Measurements from ENCODE around the gene MAP3K4.
A peak's percentile ranks its signal among the peaks of the same experiment; 100 is the strongest.
"Not testable (repeated sequence)": the region's sequence is repeated elsewhere in the genome, so short reads cannot be mapped to it uniquely, and the experiment has no call there.

The MAP3K4 gene

DNA sequence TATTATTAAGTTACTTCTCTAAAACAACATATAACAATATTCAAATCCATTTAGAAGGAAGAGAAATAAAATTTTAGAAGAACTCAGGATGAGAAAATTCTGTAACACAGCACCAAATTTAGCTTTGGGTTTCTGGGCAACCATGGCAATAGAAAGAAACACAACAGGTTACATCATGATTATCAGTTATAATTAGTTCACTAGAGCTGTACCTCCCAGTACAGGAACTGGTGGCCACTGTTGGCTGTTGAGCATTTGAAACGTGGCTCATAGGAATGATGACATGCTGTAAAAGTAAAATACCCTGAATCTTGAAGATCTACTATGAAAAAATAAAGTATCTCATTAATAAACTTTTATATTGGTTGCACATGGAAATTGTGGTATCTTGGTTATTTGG is 23.7 kb upstream of the MAP3K4 start:
- TF ChIP-seq ELF4 (IDR thresholded peaks at IDR 0.05) (no peak), FOXM1 (IDR thresholded peaks at IDR 0.05; ENCODE audit: borderline replicate concordance) (no peak), CTBP1 (IDR thresholded peaks at IDR 0.05; ENCODE audit: borderline replicate concordance) (no peak), ZNF384 (IDR thresholded peaks at IDR 0.05) (no peak), L3MBTL2 (conservative IDR thresholded peaks at IDR 0.05) (no peak), ARNT (IDR thresholded peaks at IDR 0.05) (no peak)
- CTCF ChIA-PET = interaction anchor here (0.6 kb wide), 1 partner anchor 332 kb away, joined by 3 read pairs; no protein-coding TSS in a partner anchor
- DNase-seq (ENCODE audit: extremely low spot score) = no peak
- POLR2A ChIA-PET = no interaction called here

DNA sequence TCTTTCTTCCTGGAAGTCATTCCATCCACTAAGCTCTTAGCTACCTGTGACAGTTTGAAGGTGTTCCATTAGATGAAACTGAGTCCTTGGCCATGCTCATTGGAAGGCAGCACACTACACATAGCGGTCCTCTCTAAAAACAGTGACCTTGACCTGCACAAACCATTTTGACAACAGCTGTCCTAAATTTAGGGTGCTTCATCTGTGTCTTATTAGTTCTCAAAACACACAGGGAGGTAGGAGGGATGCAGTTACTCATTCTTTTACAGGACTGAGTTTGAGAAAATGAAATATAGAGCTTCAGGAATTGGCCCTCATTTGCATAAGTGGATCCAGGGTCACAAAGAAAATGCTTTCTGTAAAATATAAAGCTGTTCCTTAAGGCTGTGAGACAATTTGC is 20.4 kb upstream of the MAP3K4 start:
- TF ChIP-seq, protein P1, sequence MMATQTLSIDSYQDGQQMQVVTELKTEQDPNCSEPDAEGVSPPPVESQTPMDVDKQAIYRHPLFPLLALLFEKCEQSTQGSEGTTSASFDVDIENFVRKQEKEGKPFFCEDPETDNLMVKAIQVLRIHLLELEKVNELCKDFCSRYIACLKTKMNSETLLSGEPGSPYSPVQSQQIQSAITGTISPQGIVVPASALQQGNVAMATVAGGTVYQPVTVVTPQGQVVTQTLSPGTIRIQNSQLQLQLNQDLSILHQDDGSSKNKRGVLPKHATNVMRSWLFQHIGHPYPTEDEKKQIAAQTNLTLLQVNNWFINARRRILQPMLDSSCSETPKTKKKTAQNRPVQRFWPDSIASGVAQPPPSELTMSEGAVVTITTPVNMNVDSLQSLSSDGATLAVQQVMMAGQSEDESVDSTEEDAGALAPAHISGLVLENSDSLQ (IDR thresholded peaks at IDR 0.05) = no peak
- TF ChIP-seq SUZ12 (IDR thresholded peaks at IDR 0.05) (no peak), HDGF (IDR thresholded peaks at IDR 0.05; ENCODE audit: borderline replicate concordance) (no peak), TARDBP (IDR thresholded peaks at IDR 0.05) (no peak), FOXA1 (IDR thresholded peaks at IDR 0.05) (no peak), FOXK2 (IDR thresholded peaks at IDR 0.05) (no peak), L3MBTL2 (conservative IDR thresholded peaks at IDR 0.05) (no peak), ARNT (IDR thresholded peaks at IDR 0.05) (no peak), SP1 (IDR thresholded peaks at IDR 0.05) (no peak), NFRKB (IDR thresholded peaks at IDR 0.05) (no peak), CTBP1 (IDR thresholded peaks at IDR 0.05; ENCODE audit: borderline replicate concordance) (no peak), FOXM1 (IDR thresholded peaks at IDR 0.05; ENCODE audit: borderline replicate concordance) (no peak), ZNF384 (IDR thresholded peaks at IDR 0.05) (no peak)
- POLR2A ChIA-PET = interaction anchor here (1.3 kb wide), 1 partner anchor 20 kb away, joined by 4 read pairs; the partner anchor contains the start of gene MAP3K4
- CTCF ChIA-PET = interaction anchor here (0.6 kb wide), 1 partner anchor 280 kb away, joined by 4 read pairs; no protein-coding TSS in a partner anchor
- DNase-seq (ENCODE audit: extremely low spot score) = no peak

DNA sequence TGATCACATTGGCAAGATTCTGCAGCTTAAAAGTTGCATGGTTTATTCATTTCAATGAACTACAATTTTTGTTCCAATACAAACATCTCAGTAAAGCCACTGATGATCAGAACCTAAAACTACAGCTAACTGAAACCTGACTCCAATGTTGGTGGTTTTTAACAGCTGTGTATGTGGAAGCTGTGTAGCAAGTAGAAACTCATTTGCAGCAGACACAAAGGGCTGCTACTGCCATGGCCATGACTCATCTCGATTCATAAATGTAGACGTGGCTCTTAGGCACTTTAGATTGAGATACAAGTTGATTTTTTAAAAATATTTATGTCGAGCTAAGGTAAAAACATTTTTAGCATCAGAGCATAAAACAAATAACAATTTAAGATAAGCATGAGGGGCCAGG is 19.5 kb upstream of the MAP3K4 start:
- ChIA-PET CTCF (no interaction called here), POLR2A (no interaction called here)
- DNase-seq (ENCODE audit: extremely low spot score) = no peak
- no peak for TF ChIP-seq NFRKB (IDR thresholded peaks at IDR 0.05)
- no peak for TF ChIP-seq FOXA1 (IDR thresholded peaks at IDR 0.05)
- no peak for TF ChIP-seq L3MBTL2 (conservative IDR thresholded peaks at IDR 0.05)
- TF ChIP-seq ARNT (IDR thresholded peaks at IDR 0.05) = no peak
- no peak for TF ChIP-seq FOXM1 (IDR thresholded peaks at IDR 0.05; ENCODE audit: borderline replicate concordance)
- no peak for TF ChIP-seq LEF1 (IDR thresholded peaks at IDR 0.05; ENCODE audit: borderline replicate concordance)
- no peak for TF ChIP-seq CTBP1 (IDR thresholded peaks at IDR 0.05; ENCODE audit: borderline replicate concordance)
- no peak for TF ChIP-seq HDGF (IDR thresholded peaks at IDR 0.05; ENCODE audit: borderline replicate concordance)
- no peak for TF ChIP-seq ELF4 (IDR thresholded peaks at IDR 0.05)
- TF ChIP-seq, protein P1 (IDR thresholded peaks at IDR 0.05) = no peak
- no peak for TF ChIP-seq ZNF384 (IDR thresholded peaks at IDR 0.05)
- TF ChIP-seq SUZ12 (IDR thresholded peaks at IDR 0.05) = no peak
- TF ChIP-seq TARDBP (IDR thresholded peaks at IDR 0.05) = no peak
- no peak for TF ChIP-seq BHLHE40 (IDR thresholded peaks at IDR 0.05; ENCODE audit: borderline replicate concordance)

DNA sequence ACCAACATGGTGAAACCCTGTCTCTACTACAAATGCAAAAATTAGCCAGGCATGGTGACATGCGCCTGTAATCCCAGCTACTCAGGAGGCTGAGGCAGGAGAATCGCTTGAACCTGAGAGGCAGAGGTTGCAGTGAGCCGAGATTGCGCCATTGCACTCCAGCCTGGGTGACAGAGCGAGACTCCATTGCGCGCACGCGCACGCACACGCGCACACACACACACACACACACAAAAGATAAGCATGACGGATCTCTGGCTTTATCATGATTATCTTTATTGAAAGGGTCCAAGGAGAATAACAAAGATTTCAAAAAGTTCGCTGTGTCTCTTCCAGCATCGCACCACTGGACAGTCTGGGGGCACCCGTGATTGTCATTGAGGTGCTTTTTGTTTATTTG is 19.0 kb upstream of the MAP3K4 start:
- DNase-seq (ENCODE audit: extremely low spot score); CTCF ChIA-PET; POLR2A ChIA-PET: not testable (repeated sequence)

DNA sequence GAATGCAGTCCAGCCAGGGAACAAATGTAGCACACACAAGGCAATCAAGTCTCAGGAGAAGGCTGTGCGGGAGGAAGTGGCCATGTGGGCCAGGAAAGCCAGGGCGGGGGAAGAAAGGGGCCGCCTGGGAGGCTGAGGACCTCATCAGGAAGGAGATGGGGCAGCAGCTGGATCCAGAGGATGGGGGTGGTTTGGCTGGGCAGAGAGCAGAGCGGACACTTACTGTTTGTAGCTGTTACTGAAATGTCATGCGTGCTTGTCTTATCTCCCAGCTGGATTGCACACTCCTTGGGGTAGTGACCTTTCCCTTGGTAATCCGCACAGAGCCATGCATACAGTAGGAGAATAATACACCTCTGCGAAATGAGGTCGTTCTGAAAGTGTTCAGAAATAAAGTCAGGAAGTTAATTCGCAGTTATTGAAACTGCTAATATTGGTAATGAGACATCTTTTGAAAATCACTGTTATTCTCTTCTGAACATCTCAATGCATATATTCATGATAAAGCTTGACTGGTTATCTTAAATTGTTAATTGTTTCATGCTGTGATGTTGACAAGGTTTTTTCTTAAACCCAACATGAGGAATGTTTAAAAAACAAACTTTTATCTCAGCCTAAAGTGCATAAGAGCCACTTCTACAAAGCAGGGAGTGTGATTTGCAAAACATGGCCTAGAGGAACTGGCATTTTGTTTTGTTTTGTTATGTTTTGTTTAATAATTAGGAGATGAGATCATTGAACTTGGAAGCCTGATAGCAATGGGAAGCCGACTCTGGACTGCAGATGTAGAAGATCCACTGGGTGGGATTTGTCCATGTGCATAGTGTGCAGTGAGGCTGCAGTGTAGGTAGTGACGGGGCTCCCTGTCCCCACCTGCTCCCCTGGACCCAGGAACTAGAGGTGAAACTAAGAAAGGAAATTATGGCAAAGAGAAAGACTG is 18.0 kb upstream of the MAP3K4 start:
- POLR2A ChIA-PET = no interaction called here
- CTCF ChIA-PET = no interaction called here
- TF ChIP-seq TARDBP (IDR thresholded peaks at IDR 0.05) = no peak
- TF ChIP-seq, protein P1 (IDR thresholded peaks at IDR 0.05) = no peak
- TF ChIP-seq FOXA1 (IDR thresholded peaks at IDR 0.05) = no peak
- TF ChIP-seq SP1 (IDR thresholded peaks at IDR 0.05) = no peak
- no peak for TF ChIP-seq NFRKB (IDR thresholded peaks at IDR 0.05)
- TF ChIP-seq FOXM1 (IDR thresholded peaks at IDR 0.05; ENCODE audit: borderline replicate concordance) = no peak
- TF ChIP-seq ARNT (IDR thresholded peaks at IDR 0.05) = no peak
- TF ChIP-seq LEF1 (IDR thresholded peaks at IDR 0.05; ENCODE audit: borderline replicate concordance) = no peak
- no peak for TF ChIP-seq FOXK2 (IDR thresholded peaks at IDR 0.05)
- TF ChIP-seq SUZ12 (IDR thresholded peaks at IDR 0.05) = no peak
- TF ChIP-seq CTBP1 (IDR thresholded peaks at IDR 0.05; ENCODE audit: borderline replicate concordance) = no peak
- no peak for TF ChIP-seq ELF4 (IDR thresholded peaks at IDR 0.05)
- no peak for TF ChIP-seq HDGF (IDR thresholded peaks at IDR 0.05; ENCODE audit: borderline replicate concordance)
- no peak for TF ChIP-seq L3MBTL2 (conservative IDR thresholded peaks at IDR 0.05)
- no peak for TF ChIP-seq BHLHE40 (IDR thresholded peaks at IDR 0.05; ENCODE audit: borderline replicate concordance)
- no peak for TF ChIP-seq ZNF384 (IDR thresholded peaks at IDR 0.05)
- peak; percentile 23 for DNase-seq (ENCODE audit: extremely low spot score)

DNA sequence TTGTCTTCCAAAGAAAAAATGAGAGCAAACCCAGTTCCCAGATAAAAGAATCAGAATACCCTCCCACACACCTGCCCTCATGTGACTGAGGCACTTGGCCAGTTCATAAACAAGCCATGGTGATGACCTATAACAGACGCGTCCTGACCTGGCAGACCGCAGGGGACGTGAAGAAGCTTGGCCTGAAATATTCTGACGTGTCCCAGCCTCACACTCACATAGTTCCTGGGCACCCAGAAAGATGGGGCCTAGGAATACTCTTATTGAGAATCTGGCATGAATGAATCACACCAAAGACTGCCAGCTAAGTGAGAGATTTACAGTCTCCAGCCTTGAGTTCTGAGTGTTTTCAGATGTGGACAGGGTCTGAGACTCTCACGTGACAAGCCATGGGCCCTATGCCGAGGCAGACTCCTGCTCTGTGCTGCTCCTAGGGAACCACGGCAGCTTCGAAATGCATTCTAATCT is 17.2 kb upstream of the MAP3K4 start:
- ChIA-PET POLR2A (no interaction called here), CTCF (no interaction called here)
- TF ChIP-seq ELF4 (IDR thresholded peaks at IDR 0.05) (no peak), FOXA1 (IDR thresholded peaks at IDR 0.05) (no peak), NFRKB (IDR thresholded peaks at IDR 0.05) (no peak), SUZ12 (IDR thresholded peaks at IDR 0.05) (no peak), FOXK2 (IDR thresholded peaks at IDR 0.05) (no peak), ZNF384 (IDR thresholded peaks at IDR 0.05) (no peak)
- TF ChIP-seq, protein P1 (IDR thresholded peaks at IDR 0.05) = no peak
- no peak for DNase-seq (ENCODE audit: extremely low spot score)
